ENCODE measurements around the gene MACROD1.

The MACROD1 gene

DNA sequence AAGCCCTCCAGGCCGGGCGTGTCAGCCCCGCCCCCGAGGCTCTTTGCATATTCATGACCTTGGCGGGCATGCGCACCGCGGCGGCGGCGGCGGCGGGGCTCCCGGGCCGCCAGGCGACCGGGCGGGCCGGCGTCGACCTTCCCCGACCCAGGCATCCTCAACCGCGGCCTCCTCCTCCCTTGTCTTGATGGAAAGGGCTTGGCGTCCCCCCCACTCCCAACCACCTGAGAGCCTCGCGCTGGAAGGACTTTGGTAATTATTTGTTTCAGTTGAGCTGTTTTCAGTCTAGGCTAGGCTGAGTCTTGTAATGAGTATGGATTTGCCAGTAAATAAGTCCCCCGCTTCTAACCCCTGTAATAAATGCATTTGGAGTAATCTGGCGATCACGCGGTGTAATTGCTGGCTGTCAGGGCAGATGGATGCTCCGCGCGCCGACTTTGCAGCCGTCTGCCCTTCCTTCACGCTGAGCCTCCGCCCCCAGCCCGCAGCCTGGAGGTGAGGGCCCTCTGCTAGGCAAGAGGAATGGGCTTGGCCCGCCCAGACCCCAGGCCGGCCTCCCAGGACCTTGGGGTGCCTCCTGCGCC, 105.0 kb downstream of the MACROD1 start:
- TF ChIP-seq, protein P1, sequence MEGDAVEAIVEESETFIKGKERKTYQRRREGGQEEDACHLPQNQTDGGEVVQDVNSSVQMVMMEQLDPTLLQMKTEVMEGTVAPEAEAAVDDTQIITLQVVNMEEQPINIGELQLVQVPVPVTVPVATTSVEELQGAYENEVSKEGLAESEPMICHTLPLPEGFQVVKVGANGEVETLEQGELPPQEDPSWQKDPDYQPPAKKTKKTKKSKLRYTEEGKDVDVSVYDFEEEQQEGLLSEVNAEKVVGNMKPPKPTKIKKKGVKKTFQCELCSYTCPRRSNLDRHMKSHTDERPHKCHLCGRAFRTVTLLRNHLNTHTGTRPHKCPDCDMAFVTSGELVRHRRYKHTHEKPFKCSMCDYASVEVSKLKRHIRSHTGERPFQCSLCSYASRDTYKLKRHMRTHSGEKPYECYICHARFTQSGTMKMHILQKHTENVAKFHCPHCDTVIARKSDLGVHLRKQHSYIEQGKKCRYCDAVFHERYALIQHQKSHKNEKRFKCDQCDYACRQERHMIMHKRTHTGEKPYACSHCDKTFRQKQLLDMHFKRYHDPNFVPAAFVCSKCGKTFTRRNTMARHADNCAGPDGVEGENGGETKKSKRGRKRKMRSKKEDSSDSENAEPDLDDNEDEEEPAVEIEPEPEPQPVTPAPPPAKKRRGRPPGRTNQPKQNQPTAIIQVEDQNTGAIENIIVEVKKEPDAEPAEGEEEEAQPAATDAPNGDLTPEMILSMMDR (IDR thresholded peaks at IDR 0.05; ENCODE audit: poor library complexity, severe bottlenecking): no peak
- no peak overlapping the region for H3K27ac ChIP-seq (ENCODE audit: poor library complexity, severe bottlenecking)
- no peak for DNase-seq (ENCODE audit: low spot score)
- H3K9me3 ChIP-seq (ENCODE audit: severe bottlenecking): no peaks in the 10 kb centered on the region
- no peak overlapping the region for H3K4me3 ChIP-seq (ENCODE audit: severe bottlenecking)
- ATAC-seq (ENCODE audit: low read depth): peak; percentile 34; the same call in 1 of the 3 replicates
- no peaks in the 10 kb centered on the region for H3K4me1 ChIP-seq (ENCODE audit: insufficient read depth, poor library complexity, severe bottlenecking)
- H3K36me3 ChIP-seq (ENCODE audit: low read depth): no peaks in the 10 kb centered on the region
- H3K27me3 ChIP-seq (ENCODE audit: insufficient read depth, poor library complexity, severe bottlenecking): peaks cover 3% of the 10 kb centered on the region

DNA sequence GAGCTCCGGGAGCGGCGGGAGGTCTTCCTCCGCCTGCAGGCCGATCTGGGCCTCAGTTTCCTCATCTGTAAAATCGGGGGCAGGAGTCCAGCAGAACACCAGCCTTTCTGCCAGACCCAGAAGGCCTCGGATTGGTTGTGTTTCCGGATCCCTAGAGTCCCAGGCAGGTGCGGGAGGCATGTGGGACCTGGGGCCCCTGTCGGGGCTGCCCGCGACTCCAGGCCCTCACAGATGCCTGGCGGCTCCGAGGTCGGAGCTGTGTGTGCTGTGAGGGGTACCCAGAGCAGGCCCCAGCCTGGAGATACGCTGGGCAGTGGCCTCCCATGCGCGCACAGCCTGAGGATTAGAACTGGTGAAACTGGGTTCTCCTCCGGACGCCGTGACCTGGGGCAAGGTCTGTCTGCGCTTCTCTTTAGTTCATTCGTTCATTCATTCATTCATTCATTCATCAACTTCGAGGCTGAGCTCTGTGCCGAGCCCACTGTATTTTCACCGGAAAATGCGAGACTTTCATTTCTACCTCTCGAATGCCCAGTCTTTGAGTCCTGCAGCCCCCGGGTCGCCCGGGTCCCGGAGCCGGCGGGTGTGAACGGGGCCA, 105.6 kb downstream of the MACROD1 start:
- TF ChIP-seq, protein P1 (IDR thresholded peaks at IDR 0.05; ENCODE audit: poor library complexity, severe bottlenecking): no peak
- H3K27ac ChIP-seq (ENCODE audit: poor library complexity, severe bottlenecking): no peak overlapping the region
- H3K9me3 ChIP-seq (ENCODE audit: severe bottlenecking): no peaks in the 10 kb centered on the region
- no peak for ATAC-seq (ENCODE audit: low read depth)
- peaks cover 3% of the 10 kb centered on the region for H3K27me3 ChIP-seq (ENCODE audit: insufficient read depth, poor library complexity, severe bottlenecking)
- H3K4me3 ChIP-seq (ENCODE audit: severe bottlenecking): no peak overlapping the region
- no peaks in the 10 kb centered on the region for H3K4me1 ChIP-seq (ENCODE audit: insufficient read depth, poor library complexity, severe bottlenecking)
- no peak for DNase-seq (ENCODE audit: low spot score)
- no peaks in the 10 kb centered on the region for H3K36me3 ChIP-seq (ENCODE audit: low read depth)

DNA sequence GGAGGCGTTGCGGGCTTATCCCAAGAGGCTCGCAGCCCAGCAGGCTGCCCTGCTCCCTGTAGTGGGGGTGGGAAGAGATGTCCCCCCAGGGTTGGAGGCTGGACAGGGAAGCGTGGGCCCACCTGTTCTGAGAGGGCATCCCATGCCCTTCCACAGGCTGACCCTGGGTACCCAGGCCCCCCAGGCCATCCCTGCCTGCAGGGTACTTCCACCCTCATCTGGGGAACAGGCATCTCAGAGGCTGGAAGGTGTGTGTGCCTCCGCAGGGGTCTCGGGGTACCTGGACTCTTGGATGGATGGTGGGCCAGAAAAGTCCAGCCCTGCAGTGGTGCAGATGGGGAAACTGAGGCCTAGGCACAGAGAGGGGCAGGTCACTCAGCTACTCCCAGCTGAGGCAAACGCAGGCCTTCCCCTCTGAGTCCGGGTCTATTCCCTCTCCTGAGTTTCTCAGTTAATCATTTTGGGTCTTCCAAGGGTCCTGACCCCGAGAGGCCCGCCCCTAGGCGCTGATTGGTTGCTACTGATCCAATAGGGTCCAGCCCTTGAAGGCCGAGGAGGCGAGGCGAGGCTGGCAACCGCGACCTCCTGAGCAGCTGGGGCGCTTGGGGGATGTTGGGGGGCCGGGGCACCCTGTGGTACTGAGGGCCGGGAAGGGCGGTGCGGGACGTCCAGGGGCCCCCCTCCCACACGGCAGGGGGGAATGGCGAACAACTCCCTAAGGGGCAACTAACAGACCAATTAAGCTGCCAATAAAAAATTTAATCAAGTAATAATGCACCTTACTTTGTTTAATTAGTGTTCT, 106.4 kb downstream of the MACROD1 start:
- no peak for ATAC-seq (ENCODE audit: low read depth)
- TF ChIP-seq, protein P1 (IDR thresholded peaks at IDR 0.05; ENCODE audit: poor library complexity, severe bottlenecking): no peak
- no peaks in the 10 kb centered on the region for H3K9me3 ChIP-seq (ENCODE audit: severe bottlenecking)
- peaks cover 3% of the 10 kb centered on the region for H3K27me3 ChIP-seq (ENCODE audit: insufficient read depth, poor library complexity, severe bottlenecking)
- H3K36me3 ChIP-seq (ENCODE audit: low read depth): no peaks in the 10 kb centered on the region
- no peak for DNase-seq (ENCODE audit: low spot score)
- H3K4me3 ChIP-seq (ENCODE audit: severe bottlenecking): no peak overlapping the region
- no peaks in the 10 kb centered on the region for H3K4me1 ChIP-seq (ENCODE audit: insufficient read depth, poor library complexity, severe bottlenecking)
- no peak overlapping the region for H3K27ac ChIP-seq (ENCODE audit: poor library complexity, severe bottlenecking)

DNA sequence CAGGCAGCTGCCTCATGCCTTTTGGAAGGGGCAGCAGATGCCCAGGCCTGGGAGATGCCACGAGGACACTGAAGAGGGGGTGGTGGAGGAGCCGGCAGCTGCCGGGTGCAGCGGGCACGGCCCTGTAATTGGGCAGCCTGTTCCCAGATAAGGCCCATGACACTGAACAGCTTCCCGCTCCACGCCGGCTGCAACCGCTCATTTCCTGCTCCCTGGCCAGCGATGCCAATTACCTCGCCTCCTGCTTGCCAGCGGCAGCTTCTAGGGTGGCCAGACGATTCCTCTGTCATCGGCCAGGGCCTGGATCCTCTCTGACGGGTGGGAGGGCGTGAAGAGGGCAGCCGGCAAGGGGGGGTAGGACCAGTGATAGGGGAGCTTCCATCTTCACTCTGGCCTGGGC, 107.4 kb downstream of the MACROD1 start:
- no peak overlapping the region for H3K4me3 ChIP-seq (ENCODE audit: severe bottlenecking)
- DNase-seq (ENCODE audit: low spot score) (no peak), ATAC-seq (ENCODE audit: low read depth) (no peak)
- no peaks in the 10 kb centered on the region for H3K4me1 ChIP-seq (ENCODE audit: insufficient read depth, poor library complexity, severe bottlenecking)
- no peaks in the 10 kb centered on the region for H3K9me3 ChIP-seq (ENCODE audit: severe bottlenecking)
- no peaks in the 10 kb centered on the region for H3K36me3 ChIP-seq (ENCODE audit: low read depth)
- TF ChIP-seq, protein P1 (IDR thresholded peaks at IDR 0.05; ENCODE audit: poor library complexity, severe bottlenecking): no peak
- H3K27me3 ChIP-seq (ENCODE audit: insufficient read depth, poor library complexity, severe bottlenecking): peaks cover 3% of the 10 kb centered on the region
- H3K27ac ChIP-seq (ENCODE audit: poor library complexity, severe bottlenecking): no peak overlapping the region
